Keratinocyte (primary cell): ENCODE measurements around the gene YJU2.

Experiments used
- CTCF ChIP-seq, 3 experiments: IDR thresholded peaks in 1 of 3; conservative IDR thresholded peaks in 1 of 3; optimal IDR thresholded peaks in 1 of 3; 2 replicates in 2 of 3; 3 replicates in 1 of 3; pipeline versions ENCODE3 to v1.5.1; 2011; ENCODE audit warnings: low read length in 3 of 3, mild to moderate bottlenecking in 3 of 3, moderate library complexity in 2 of 3, control low read depth in 1 of 3, inconsistent platforms in 1 of 3; ENCODE audit not compliant: insufficient read depth in 2 of 3; ENCODE audit errors: extremely low read depth in 1 of 3
- EZH2 ChIP-seq: IDR thresholded peaks from one replicate; pipeline ENCODE4 v1.6.1; 2012; ENCODE audit warnings: inconsistent platforms, mild to moderate bottlenecking, low read length, moderate library complexity

GRCh38 chr19:4234142-4234861 is 12.6 kb upstream of the YJU2 start:
- TF ChIP-seq EZH2 (no peak), CTCF (optimal IDR thresholded peaks at IDR 0.05 in 1 of 3, IDR thresholded peaks at IDR 0.05 in 1 of 3, conservative IDR thresholded peaks at IDR 0.05 in 1 of 3; ENCODE audit: extremely low read depth in 1 of 3, insufficient read depth in 2 of 3, low read length in 3 of 3) (no peak)
